HEK293 (cell line): ENCODE results near the gene PRKCE.

Experiments
- CTCF ChIA-PET: fragments of 350-600 bp; formaldehyde crosslinking; extraction: SDS; loops from one replicate; lab custom pipeline; 2021; ENCODE audit warnings: antibody characterized with exemption; lab: Yijun Ruan, JAX
- POLR2A ChIA-PET: fragments of 300-600 bp; formaldehyde crosslinking; extraction: SDS; loops from one replicate; lab custom pipeline; 2020; ENCODE audit warnings: antibody characterized with exemption, inconsistent platforms; lab: Yijun Ruan, JAX
- H3K27ac ChIP-seq: fragments of 200-500 bp; sonication (Bioruptor generic); 2 replicates; pipeline ENCODE4 v1.5.1; 2014; ENCODE audit warnings: low read depth, low read length, control low read depth, inconsistent platforms; ENCODE audit errors: extremely low read depth
- H3K36me3 ChIP-seq, 2 experiments: fragments of 200-500 bp in 1 of 2; sonication (Bioruptor generic) in 1 of 2; 1 replicate in 1 of 2; 2 replicates in 1 of 2; pipeline ENCODE4 v1.5.1; 2014 to 2017; ENCODE audit warnings: inconsistent platforms in 2 of 2, low read length in 2 of 2; ENCODE audit not compliant: control insufficient read depth in 2 of 2, insufficient read depth in 1 of 2
- H3K4me1 ChIP-seq: fragments of 200-500 bp; sonication (Bioruptor generic); 2 replicates; pipeline ENCODE4 v1.5.1; 2014; ENCODE audit warnings: mild to moderate bottlenecking, low read length, inconsistent platforms; ENCODE audit not compliant: control insufficient read depth, insufficient read depth
- H3K4me3 ChIP-seq: 2 replicates; pipeline ENCODE4 v1.5.1; 2011; ENCODE audit warnings: low read depth, mild to moderate bottlenecking, control low read depth, low read length, moderate library complexity
- H3K9me3 ChIP-seq: fragments of 200-500 bp; sonication (Bioruptor generic); 2 replicates; pipeline ENCODE4 v1.5.1; 2014; ENCODE audit warnings: low read depth, low read length, inconsistent platforms; ENCODE audit not compliant: control insufficient read depth, insufficient read depth
- KLF8 ChIP-seq: fragments of 450-650 bp; formaldehyde crosslinking; IDR thresholded peaks from 2 replicates; pipeline ENCODE4 v1.5.1; 2016; ENCODE audit warnings: missing biosample characterization, missing genetic modification characterization
- KLF9 ChIP-seq: fragments of 450-650 bp; formaldehyde crosslinking; IDR thresholded peaks from 2 replicates; pipeline ENCODE4 v1.5.1; 2016; ENCODE audit warnings: missing biosample characterization, missing genetic modification characterization, low read depth
- OVOL3 ChIP-seq: fragments of 450-650 bp; formaldehyde crosslinking; IDR thresholded peaks from 2 replicates; pipeline ENCODE4 v1.5.1; 2016; ENCODE audit warnings: missing biosample characterization, missing genetic modification characterization
- SCRT1 ChIP-seq: fragments of 450-650 bp; formaldehyde crosslinking; IDR thresholded peaks from 2 replicates; pipeline ENCODE4 v1.5.1; 2016; ENCODE audit warnings: missing biosample characterization, missing genetic modification characterization, borderline replicate concordance
- SP2 ChIP-seq: fragments of 450-650 bp; formaldehyde crosslinking; IDR thresholded peaks from 2 replicates; pipeline ENCODE4 v1.5.1; 2016; ENCODE audit warnings: missing biosample characterization, missing genetic modification characterization
- ZNF132 ChIP-seq: fragments of 450-650 bp; formaldehyde crosslinking; IDR thresholded peaks from 2 replicates; pipeline ENCODE4 v1.5.1; 2017; ENCODE audit warnings: missing biosample characterization, missing genetic modification characterization, borderline replicate concordance
- ZNF174 ChIP-seq: fragments of 450-650 bp; formaldehyde crosslinking; IDR thresholded peaks from 2 replicates; pipeline ENCODE4 v1.5.0; 2017; ENCODE audit warnings: missing biosample characterization, mild to moderate bottlenecking, missing genetic modification characterization
- ZNF335 ChIP-seq: fragments of 450-650 bp; formaldehyde crosslinking; conservative IDR thresholded peaks from 2 replicates; pipeline ENCODE4 v1.5.1; 2016; ENCODE audit warnings: missing biosample characterization, missing genetic modification characterization
- TF ChIP-seq, protein P1 (sequence below): fragments of 450-650 bp; formaldehyde crosslinking; IDR thresholded peaks from 2 replicates; pipeline ENCODE4 v1.5.1; 2016; ENCODE audit warnings: missing biosample characterization, missing genetic modification characterization, borderline replicate concordance
- TF ChIP-seq, protein P2 (sequence below): fragments of 450-650 bp; formaldehyde crosslinking; IDR thresholded peaks from 2 replicates; pipeline ENCODE4 v1.5.1; 2017; ENCODE audit warnings: missing biosample characterization, missing genetic modification characterization
- TF ChIP-seq, protein P3 (sequence below): fragments of 450-650 bp; formaldehyde crosslinking; IDR thresholded peaks from 2 replicates; pipeline ENCODE4 v1.5.1; 2016; ENCODE audit warnings: missing biosample characterization, missing genetic modification characterization, borderline replicate concordance
- TF ChIP-seq, protein P4 (sequence below): fragments of 450-650 bp; formaldehyde crosslinking; IDR thresholded peaks from 2 replicates; pipeline ENCODE4 v1.5.1; 2016; ENCODE audit warnings: missing biosample characterization, missing genetic modification characterization

PRKCE gene

DNA sequence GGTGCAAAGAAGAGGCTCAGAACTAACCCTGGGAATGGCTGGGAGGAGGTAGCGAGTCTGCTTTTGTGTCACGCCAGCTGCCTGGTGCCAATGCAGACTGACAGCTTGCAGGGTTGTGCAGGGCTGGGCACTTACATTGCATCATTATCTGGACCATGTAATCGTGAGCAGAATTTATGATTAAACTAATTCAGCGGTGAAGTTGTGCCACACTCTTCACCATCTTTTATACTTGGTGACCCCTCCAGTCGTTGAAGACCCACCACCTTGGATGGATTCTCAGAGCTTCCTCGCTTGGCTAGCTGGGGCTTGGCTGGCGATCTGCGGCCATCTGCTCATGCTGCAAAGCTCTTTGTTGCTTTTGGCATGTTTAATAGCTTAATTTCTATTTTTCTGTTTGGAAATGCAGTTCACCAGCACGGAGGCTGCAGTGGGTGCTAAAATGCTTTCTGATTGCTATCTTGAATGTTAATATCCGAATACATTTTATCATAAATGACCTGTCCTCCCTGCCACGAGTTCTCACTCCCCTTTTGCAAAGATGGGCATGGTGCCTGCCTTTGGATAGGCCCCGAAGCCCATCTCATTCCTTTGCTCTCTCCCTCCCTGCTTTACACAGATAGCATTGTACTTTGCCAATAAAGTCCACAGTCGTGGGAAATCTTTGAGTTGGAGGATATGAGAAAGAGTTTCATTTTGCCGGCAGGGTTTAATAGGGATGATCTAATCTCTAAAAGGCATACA is 188.2 kb downstream of the PRKCE start:
- no peak overlapping the region for H3K27ac ChIP-seq
- POLR2A ChIA-PET: no interaction called here

DNA sequence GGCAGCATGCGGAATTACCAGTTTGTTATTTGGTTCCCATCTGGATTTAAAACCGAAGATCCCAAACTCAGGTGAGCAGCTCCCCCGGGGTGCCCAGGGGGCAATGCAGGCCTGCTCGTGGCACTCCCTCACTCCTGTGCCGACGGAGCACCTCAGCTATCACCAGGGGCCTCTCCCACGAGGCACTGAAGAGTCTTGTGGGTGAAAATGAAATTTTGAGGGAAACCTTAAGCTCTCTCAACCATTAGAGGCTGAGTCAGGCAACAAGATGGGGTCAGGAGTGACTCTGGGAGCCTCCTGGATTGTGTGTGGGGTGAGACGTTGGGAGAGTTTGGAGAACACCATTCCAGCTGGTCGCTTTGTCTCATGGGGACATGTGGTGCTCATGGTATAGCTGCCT is 189.0 kb downstream of the PRKCE start:
- Histone ChIP-seq H3K36me3 (no peaks in the 10 kb centered on the region), H3K4me1 (no peaks in the 10 kb centered on the region; the same call in 1 of the 2 replicates), H3K4me3 (no peak overlapping the region), H3K9me3 (no peaks in the 10 kb centered on the region), H3K27ac (no peak overlapping the region)
- TF ChIP-seq, protein P1, sequence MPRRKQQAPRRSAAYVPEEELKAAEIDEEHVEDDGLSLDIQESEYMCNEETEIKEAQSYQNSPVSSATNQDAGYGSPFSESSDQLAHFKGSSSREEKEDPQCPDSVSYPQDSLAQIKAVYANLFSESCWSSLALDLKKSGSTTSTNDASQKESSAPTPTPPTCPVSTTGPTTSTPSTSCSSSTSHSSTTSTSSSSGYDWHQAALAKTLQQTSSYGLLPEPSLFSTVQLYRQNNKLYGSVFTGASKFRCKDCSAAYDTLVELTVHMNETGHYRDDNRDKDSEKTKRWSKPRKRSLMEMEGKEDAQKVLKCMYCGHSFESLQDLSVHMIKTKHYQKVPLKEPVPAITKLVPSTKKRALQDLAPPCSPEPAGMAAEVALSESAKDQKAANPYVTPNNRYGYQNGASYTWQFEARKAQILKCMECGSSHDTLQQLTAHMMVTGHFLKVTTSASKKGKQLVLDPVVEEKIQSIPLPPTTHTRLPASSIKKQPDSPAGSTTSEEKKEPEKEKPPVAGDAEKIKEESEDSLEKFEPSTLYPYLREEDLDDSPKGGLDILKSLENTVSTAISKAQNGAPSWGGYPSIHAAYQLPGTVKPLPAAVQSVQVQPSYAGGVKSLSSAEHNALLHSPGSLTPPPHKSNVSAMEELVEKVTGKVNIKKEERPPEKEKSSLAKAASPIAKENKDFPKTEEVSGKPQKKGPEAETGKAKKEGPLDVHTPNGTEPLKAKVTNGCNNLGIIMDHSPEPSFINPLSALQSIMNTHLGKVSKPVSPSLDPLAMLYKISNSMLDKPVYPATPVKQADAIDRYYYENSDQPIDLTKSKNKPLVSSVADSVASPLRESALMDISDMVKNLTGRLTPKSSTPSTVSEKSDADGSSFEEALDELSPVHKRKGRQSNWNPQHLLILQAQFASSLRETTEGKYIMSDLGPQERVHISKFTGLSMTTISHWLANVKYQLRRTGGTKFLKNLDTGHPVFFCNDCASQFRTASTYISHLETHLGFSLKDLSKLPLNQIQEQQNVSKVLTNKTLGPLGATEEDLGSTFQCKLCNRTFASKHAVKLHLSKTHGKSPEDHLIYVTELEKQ (tag by site-specific recombination): no peak
- TF ChIP-seq ZNF335 (tag by site-specific recombination): no peak
- no peak for TF ChIP-seq KLF9 (tag by site-specific recombination)
- TF ChIP-seq, protein P2, sequence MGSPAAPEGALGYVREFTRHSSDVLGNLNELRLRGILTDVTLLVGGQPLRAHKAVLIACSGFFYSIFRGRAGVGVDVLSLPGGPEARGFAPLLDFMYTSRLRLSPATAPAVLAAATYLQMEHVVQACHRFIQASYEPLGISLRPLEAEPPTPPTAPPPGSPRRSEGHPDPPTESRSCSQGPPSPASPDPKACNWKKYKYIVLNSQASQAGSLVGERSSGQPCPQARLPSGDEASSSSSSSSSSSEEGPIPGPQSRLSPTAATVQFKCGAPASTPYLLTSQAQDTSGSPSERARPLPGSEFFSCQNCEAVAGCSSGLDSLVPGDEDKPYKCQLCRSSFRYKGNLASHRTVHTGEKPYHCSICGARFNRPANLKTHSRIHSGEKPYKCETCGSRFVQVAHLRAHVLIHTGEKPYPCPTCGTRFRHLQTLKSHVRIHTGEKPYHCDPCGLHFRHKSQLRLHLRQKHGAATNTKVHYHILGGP: no peak
- TF ChIP-seq, protein P3, sequence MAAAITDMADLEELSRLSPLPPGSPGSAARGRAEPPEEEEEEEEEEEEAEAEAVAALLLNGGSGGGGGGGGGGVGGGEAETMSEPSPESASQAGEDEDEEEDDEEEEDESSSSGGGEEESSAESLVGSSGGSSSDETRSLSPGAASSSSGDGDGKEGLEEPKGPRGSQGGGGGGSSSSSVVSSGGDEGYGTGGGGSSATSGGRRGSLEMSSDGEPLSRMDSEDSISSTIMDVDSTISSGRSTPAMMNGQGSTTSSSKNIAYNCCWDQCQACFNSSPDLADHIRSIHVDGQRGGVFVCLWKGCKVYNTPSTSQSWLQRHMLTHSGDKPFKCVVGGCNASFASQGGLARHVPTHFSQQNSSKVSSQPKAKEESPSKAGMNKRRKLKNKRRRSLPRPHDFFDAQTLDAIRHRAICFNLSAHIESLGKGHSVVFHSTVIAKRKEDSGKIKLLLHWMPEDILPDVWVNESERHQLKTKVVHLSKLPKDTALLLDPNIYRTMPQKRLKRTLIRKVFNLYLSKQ (tag by site-specific recombination): no peak
- TF ChIP-seq SP2 (tag by site-specific recombination): no peak
- no peak for TF ChIP-seq KLF8 (tag by site-specific recombination)
- no peak for TF ChIP-seq ZNF132
- no peak for TF ChIP-seq SCRT1 (tag by site-specific recombination)
- no peak for TF ChIP-seq ZNF174 (tag by site-specific recombination)
- TF ChIP-seq, protein P4, sequence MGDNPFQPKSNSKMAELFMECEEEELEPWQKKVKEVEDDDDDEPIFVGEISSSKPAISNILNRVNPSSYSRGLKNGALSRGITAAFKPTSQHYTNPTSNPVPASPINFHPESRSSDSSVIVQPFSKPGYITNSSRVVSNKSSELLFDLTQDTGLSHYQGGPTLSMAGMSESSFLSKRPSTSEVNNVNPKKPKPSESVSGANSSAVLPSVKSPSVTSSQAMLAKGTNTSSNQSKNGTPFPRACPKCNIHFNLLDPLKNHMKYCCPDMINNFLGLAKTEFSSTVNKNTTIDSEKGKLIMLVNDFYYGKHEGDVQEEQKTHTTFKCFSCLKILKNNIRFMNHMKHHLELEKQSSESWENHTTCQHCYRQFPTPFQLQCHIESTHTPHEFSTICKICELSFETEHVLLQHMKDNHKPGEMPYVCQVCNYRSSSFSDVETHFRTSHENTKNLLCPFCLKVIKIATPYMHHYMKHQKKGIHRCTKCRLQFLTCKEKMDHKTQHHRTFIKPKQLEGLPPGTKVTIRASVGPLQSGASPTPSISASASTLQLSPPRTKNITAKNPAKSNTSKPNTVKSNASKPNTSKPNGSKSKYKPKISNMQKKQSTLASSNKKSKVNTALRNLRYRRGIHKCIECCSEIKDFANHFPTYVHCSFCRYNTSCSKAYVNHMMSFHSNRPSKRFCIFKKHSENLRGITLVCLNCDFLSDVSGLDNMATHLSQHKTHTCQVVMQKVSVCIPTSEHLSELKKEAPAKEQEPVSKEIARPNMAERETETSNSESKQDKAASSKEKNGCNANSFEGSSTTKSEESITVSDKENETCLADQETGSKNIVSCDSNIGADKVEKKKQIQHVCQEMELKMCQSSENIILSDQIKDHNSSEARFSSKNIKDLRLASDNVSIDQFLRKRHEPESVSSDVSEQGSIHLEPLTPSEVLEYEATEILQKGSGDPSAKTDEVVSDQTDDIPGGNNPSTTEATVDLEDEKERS (tag by site-specific recombination): no peak
- POLR2A ChIA-PET: no interaction called here
- CTCF ChIA-PET: interaction anchor here (0.7 kb wide), 1 partner anchor 269 kb away, joined by 3 read pairs; no protein-coding TSS in a partner anchor

More for the DNA sequence above, 188.2 kb downstream of the PRKCE start:
- Histone ChIP-seq H3K4me3 (no peak overlapping the region), H3K9me3 (no peaks in the 10 kb centered on the region), H3K4me1 (no peaks in the 10 kb centered on the region), H3K36me3 (no peaks in the 10 kb centered on the region)
- TF ChIP-seq OVOL3 (tag by site-specific recombination): no peak
- CTCF ChIA-PET: interaction anchor here (1.1 to 1.2 kb wide), 2 partner anchors 8 to 61 kb away, joined by 3 read pairs; no protein-coding TSS in a partner anchor
